WTC11 (cell line): ENCODE measurements around the gene CALML3.

Source experiments
- ATF2 ChIP-seq: sonication (generic); formaldehyde crosslinking; IDR thresholded peaks from 2 replicates; pipeline ENCODE4 v1.8.1; 2022; ENCODE audit warnings: low read depth, missing genetic modification reagents, borderline replicate concordance
- ATF6 ChIP-seq: sonication (generic); formaldehyde crosslinking; IDR thresholded peaks from 2 replicates; pipeline ENCODE4 v1.8.1; 2023; ENCODE audit warnings: mild to moderate bottlenecking, missing genetic modification reagents
- ELF4 ChIP-seq: sonication (generic); formaldehyde crosslinking; IDR thresholded peaks from 2 replicates; pipeline ENCODE4 v1.8.1; 2022; ENCODE audit warnings: low read depth, mild to moderate bottlenecking, moderate library complexity, missing genetic modification reagents
- ESRRA ChIP-seq: sonication (generic); formaldehyde crosslinking; IDR thresholded peaks from 2 replicates; pipeline ENCODE4 v1.8.1; 2022; ENCODE audit warnings: mild to moderate bottlenecking, missing genetic modification reagents, borderline replicate concordance
- NFYB ChIP-seq: sonication (generic); formaldehyde crosslinking; conservative IDR thresholded peaks from 2 replicates; pipeline ENCODE4 v1.8.0; 2022; ENCODE audit warnings: low read depth, missing genetic modification reagents
- TF ChIP-seq, protein P1 (sequence below): fragments of 200-600 bp; IDR thresholded peaks from 2 replicates; pipeline ENCODE4 v1.8.0; 2022; ENCODE audit warnings: antibody characterized with exemption
- TF ChIP-seq, protein P2 (sequence below): sonication (generic); formaldehyde crosslinking; IDR thresholded peaks from 2 replicates; pipeline ENCODE4 v1.8.0; 2023; ENCODE audit warnings: missing genetic modification reagents
- TF ChIP-seq, protein P3 (sequence below): sonication (generic); formaldehyde crosslinking; IDR thresholded peaks from 2 replicates; pipeline ENCODE4 v1.8.1; 2023; ENCODE audit warnings: mild to moderate bottlenecking, moderate library complexity, missing genetic modification reagents
- TF ChIP-seq, protein P4 (sequence below): sonication (generic); formaldehyde crosslinking; IDR thresholded peaks from 2 replicates; pipeline ENCODE4 v1.8.1; 2023; ENCODE audit warnings: mild to moderate bottlenecking, missing genetic modification reagents
- TF ChIP-seq, protein P5 (sequence below): sonication (generic); formaldehyde crosslinking; IDR thresholded peaks from 2 replicates; pipeline ENCODE4 v1.8.0; 2022; ENCODE audit warnings: mild to moderate bottlenecking, missing genetic modification reagents

- TF ChIP-seq, protein P1, sequence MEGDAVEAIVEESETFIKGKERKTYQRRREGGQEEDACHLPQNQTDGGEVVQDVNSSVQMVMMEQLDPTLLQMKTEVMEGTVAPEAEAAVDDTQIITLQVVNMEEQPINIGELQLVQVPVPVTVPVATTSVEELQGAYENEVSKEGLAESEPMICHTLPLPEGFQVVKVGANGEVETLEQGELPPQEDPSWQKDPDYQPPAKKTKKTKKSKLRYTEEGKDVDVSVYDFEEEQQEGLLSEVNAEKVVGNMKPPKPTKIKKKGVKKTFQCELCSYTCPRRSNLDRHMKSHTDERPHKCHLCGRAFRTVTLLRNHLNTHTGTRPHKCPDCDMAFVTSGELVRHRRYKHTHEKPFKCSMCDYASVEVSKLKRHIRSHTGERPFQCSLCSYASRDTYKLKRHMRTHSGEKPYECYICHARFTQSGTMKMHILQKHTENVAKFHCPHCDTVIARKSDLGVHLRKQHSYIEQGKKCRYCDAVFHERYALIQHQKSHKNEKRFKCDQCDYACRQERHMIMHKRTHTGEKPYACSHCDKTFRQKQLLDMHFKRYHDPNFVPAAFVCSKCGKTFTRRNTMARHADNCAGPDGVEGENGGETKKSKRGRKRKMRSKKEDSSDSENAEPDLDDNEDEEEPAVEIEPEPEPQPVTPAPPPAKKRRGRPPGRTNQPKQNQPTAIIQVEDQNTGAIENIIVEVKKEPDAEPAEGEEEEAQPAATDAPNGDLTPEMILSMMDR, result no peak
- TF ChIP-seq, protein P2, sequence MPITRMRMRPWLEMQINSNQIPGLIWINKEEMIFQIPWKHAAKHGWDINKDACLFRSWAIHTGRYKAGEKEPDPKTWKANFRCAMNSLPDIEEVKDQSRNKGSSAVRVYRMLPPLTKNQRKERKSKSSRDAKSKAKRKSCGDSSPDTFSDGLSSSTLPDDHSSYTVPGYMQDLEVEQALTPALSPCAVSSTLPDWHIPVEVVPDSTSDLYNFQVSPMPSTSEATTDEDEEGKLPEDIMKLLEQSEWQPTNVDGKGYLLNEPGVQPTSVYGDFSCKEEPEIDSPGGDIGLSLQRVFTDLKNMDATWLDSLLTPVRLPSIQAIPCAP, result no peak
- TF ChIP-seq ESRRA (CRISPR knock-in tag) (no peak), ATF2 (CRISPR knock-in tag) (no peak), ATF6 (CRISPR knock-in tag) (no peak), ELF4 (CRISPR knock-in tag) (no peak), NFYB (no peak)
- TF ChIP-seq, protein P3, sequence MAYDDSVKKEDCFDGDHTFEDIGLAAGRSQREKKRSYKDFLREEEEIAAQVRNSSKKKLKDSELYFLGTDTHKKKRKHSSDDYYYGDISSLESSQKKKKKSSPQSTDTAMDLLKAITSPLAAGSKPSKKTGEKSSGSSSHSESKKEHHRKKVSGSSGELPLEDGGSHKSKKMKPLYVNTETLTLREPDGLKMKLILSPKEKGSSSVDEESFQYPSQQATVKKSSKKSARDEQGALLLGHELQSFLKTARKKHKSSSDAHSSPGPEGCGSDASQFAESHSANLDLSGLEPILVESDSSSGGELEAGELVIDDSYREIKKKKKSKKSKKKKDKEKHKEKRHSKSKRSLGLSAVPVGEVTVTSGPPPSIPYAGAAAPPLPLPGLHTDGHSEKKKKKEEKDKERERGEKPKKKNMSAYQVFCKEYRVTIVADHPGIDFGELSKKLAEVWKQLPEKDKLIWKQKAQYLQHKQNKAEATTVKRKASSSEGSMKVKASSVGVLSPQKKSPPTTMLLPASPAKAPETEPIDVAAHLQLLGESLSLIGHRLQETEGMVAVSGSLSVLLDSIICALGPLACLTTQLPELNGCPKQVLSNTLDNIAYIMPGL (CRISPR knock-in tag), result no peak
- TF ChIP-seq, protein P4, sequence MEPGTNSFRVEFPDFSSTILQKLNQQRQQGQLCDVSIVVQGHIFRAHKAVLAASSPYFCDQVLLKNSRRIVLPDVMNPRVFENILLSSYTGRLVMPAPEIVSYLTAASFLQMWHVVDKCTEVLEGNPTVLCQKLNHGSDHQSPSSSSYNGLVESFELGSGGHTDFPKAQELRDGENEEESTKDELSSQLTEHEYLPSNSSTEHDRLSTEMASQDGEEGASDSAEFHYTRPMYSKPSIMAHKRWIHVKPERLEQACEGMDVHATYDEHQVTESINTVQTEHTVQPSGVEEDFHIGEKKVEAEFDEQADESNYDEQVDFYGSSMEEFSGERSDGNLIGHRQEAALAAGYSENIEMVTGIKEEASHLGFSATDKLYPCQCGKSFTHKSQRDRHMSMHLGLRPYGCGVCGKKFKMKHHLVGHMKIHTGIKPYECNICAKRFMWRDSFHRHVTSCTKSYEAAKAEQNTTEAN (CRISPR knock-in tag), result no peak
- TF ChIP-seq, protein P5, sequence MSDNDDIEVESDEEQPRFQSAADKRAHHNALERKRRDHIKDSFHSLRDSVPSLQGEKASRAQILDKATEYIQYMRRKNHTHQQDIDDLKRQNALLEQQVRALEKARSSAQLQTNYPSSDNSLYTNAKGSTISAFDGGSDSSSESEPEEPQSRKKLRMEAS (CRISPR knock-in tag), result no peak
These were observed 26.6 kb upstream of the CALML3 start for GRCh38 chr10:5497948-5498730.
